GM20431 (cell line): ENCODE measurements around the gene BARX2.

Experiments used
- in situ Hi-C: fragments of 300-500 bp; cut with MseI, MboI; formaldehyde crosslinking; loops from one replicate; pipeline ENCODE4 v1.15.0; 2020; ENCODE audit warnings: low sequenced_read_pairs; ENCODE audit not compliant: unreplicated experiment

BARX2 gene

GRCh38 chr11:129394709-129395108 lies 19.1 kb downstream of the BARX2 start:
- in situ Hi-C loops, result no loop called here

DNA sequence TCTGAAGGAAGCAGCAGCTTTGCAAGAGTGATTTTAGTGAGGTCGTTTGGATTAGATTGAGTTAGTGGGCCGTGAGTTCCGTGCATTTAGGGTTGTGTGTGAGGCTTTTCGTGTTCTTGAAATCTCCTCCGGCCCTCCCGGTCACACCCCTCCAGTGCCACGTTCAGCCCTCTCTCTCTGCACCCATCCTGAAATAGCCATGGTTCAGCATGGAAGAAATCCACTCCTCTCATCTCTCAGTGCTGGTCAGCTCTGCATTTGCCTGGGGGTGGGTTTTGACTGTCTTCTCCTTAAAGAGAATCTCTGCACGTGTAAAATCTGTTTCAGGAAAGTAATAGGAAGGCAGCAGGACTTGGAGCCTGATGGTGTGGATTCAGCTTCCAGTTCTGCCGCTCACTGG lies 19.8 kb downstream of the BARX2 start:
- in situ Hi-C loops, result no loop called here

DNA sequence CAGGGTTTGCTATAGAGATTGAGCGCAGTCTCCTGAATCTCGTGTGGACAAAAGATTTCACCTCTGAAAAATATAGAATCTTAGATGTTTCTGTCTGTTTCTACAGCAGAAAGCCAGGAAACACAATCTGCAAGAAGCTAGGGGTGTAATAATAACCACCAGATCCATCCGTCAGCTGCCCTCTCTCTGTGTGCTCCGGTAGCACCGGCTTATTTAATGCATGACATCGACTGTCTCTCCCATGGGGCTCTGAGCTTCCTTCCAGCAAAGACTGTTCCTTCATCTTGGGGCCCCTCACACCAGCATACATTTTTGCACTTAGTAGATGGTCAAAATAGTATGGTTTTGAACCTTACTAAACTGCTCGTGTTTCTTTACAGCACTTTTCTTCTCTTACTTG lies 20.2 kb downstream of the BARX2 start:
- in situ Hi-C loops, result no loop called here

- in situ Hi-C loops, result no loop called here
Observed at GRCh38 chr11:129396454-129396853, 20.8 kb downstream of the BARX2 start.

- in situ Hi-C loops, result no loop called here
Observed at GRCh38 chr11:129402206-129403171, 26.8 kb downstream of the BARX2 start.

DNA sequence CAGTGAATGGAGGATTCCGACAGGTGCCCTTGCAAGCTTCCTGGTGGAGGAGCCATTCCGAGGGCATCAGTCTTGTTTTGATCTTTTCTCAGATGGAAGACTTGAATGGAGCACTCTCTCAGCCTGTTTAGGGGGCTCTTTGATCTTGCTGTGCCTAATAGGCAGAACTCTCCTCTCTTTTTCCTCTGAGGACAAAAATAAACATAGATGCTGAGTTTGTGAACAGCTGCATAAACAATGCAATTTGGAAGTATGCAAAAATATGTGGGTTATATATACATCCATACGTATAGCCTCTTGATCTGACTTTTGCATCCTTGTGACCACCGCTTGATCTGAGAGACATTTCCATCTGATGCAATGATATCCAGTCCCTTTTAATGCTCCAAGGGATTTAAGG lies 29.1 kb downstream of the BARX2 start:
- in situ Hi-C loops, result no loop called here

DNA sequence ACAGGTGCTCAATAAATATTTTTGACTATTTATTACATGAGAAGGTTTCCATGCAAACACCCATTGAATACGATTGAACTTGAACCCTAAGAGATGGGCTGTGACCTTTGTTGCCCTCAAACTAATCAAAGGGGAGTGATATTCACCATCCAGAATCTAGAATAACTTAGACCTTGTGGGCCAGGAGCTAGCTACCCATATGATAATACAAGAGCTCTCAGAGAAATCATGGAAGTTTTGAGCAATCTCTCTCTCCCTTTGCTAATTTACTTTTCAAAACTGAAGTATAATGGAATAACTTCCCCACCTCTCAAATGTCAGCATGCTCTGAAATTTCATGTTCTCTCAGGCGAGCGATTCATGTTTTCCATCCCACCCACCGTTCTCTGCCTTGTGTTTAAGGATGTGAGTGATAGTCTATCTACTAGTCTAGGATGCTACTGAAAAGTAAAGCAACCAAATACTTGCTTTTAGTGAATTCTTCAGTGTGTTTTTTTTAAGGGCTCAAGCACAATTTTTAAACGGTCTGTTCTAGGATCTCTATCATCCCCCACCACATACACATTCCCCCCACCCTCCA lies 33.3 kb downstream of the BARX2 start:
- in situ Hi-C loops, result no loop called here

DNA sequence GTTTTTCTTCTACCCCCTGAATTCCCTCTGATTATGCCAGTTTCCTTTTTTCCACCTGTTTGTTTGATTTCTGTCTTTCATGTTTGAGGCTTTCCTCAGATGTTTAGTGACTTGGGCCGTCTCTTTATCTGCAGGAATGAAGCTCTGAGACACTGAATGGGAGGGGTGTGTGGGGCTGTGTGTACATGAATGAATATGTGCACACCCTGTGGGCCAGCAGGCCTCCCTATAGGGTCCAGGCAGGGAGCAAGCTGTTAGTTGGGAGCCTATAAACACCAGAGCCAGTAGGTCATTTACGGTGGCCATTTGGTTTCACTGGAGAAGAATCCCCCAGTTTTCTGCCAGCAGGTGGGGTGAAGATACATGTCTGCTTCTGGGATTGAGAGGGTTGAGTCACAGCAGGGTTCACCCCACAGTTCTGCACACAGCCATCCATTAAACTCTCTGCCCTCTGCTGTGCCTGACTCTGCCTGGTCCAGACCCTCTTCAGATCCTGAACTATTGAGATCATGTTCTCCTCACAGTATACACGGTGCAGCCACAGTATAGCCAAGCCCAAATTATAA lies 34.8 kb downstream of the BARX2 start:
- in situ Hi-C loops, result no loop called here

GRCh38 chr11:129412494-129412893 lies 36.8 kb downstream of the BARX2 start:
- in situ Hi-C loops, result no loop called here

DNA sequence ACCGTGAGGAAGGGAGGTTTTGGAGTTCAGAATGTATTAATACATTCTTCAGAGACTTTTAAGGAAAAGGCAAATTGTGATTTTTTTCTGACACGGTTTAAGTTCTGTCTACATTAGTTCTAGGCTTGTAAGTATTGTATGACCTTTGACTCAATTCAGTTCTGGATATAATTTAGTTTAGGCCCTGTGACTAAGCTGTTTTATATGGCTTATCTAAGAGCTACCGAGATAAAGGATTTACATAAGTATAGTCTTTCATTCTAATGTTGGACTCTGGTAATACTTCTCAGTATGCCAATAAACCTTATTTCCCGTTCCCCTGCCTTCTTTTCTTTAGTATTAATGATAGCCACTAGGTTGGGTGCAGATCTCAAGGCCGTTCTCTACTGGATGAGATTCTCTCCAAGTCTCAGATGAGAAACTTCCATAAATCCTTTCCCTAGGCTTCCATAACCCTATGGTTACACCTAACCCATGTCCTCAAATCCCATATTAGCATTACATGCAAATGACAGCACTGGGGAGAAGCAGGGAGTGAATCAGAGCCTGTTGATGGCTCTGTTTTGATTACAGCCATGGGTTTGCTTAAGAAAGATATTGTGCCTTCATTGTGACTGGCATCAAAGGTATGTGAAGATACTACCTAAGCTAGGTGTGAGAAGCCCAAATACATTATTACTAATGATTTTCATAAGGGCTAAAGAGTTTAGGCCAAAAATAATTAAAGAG lies 38.7 kb downstream of the BARX2 start:
- in situ Hi-C loops, result no loop called here

DNA sequence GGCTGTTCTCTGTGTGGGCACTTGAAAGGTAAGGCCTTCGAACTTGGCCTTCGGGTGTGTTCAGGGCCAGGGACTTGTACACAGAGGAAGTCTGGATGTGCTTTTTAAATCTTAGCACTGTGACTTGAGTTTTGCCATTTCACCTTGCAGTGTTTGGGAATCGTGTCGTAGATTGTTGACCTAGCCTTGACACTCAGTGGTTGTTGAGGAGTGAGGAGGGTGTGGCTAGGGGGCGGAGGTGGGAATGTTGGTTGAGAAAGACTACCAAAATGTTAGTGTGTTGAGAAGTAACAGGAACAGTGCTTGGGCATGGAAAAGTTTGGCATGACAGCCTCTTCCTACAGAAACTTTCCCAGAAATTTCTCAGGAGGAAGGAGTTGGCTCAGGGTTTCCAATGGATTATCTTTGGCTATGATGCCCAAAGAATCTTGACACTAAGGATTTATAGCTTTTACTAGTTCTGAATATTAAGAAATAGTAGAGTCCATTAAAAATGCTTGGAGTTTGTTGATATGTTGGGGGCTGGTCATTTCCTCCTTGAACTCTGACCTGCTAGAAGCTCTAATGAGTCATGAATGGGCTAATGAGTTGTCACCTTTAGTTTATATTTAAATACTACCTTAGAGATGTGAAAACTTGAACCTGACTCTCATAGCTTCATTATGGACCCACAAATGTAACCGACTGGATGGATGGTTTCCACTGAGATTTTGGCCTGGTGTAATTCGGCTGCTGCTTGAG lies 40.6 kb downstream of the BARX2 start:
- in situ Hi-C loops, result no loop called here

GRCh38 chr11:129417458-129417857 lies 41.8 kb downstream of the BARX2 start:
- in situ Hi-C loops, result no loop called here

GRCh38 chr11:129418039-129418438 lies 42.4 kb downstream of the BARX2 start:
- in situ Hi-C loops, result no loop called here

GRCh38 chr11:129419386-129419785 lies 43.7 kb downstream of the BARX2 start:
- in situ Hi-C loops, result no loop called here

DNA sequence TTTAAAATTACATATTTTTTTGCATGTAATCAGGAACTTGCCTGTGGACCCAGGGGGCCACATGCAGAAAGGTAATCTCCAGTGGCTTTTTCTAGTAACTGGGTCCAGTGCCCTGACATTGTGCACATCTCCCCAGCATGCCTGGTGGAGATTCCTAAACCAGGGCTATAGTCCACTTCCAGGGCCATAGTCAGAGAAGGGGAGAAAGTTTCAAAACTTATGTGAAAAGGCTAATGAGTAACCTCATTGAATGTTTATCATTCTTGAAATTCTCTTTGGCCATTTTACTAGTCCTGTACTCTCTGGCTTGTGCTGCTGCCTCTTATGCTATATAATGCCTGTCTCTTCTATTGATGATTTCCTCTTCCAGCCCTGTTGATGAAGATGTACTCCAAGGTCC lies 47.8 kb downstream of the BARX2 start:
- in situ Hi-C loops, result no loop called here

- in situ Hi-C loops, result no loop called here
Observed at GRCh38 chr11:129425214-129425613, 49.6 kb downstream of the BARX2 start.

GRCh38 chr11:129426038-129426437 lies 50.4 kb downstream of the BARX2 start:
- in situ Hi-C loops, result no loop called here

- in situ Hi-C loops, result no loop called here
Observed at GRCh38 chr11:129426776-129427175, 51.1 kb downstream of the BARX2 start.

DNA sequence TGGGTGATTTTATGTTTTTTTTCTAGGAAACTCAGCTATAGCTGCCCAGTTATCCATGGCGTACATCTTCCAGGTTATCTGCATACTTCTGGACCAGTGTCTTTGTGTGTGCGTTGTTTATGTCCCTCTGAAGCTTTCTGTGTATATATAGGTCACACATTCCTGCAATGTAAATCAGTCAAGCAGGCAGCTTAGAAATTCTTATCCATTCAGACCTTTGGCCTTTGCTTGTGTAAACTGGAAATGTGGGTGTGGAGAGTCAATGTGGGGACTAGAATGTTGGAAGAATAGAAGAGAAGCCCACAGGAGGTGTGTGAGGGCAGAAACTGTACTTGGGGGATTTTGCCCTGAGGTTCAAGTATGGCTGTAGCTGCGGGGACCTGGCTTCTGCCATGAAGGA lies 51.7 kb downstream of the BARX2 start:
- in situ Hi-C loops, result no loop called here

DNA sequence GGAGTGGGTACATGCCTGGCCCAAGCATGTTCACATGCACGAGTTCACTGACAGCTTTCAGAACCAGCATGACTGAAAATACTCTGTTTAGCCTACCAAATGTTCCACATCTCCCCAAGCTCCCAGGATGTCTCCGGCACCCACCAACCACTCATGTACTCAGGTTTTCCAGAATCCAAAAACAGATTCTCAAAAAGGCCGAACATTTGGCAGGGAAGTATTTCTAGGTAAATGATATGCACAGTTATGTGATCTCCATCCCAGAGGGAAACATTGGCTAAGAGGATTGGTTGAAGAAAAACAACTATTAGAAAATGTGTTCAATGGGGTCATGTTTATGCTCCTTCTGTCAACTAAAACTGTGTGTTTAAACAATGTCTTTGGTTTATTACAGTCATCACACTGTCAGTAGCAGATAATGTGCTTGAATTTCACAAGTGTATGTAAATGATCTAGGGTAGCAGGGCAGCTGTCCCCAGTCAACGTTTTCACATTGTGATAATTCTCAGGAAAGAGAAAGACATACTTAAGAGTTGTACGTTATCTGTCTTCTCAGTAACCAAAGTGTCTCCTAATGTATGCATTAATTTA lies 52.3 kb downstream of the BARX2 start:
- in situ Hi-C loops, result no loop called here
